GM19099 (cell line): ENCODE data around the gene SSBP2.

ENCODE experiments used
- POLR2A ChIP-seq: IDR thresholded peaks from 3 replicates; pipeline ENCODE4 v1.6.1; 2011; ENCODE audit warnings: low read depth; ENCODE audit not compliant: insufficient read length; ENCODE audit errors: extremely low read depth

The SSBP2 gene

GRCh38 chr5:81751009-81751835 lies at the start of gene SSBP2:
SSBP2 (minus strand) TSS chr5:81751097; CDS start chr5:81751042, 55 bp downstream.
- TF ChIP-seq POLR2A = peak; percentile 70

GRCh38 chr5:81795666-81796065 lies 44.8 kb upstream of the SSBP2 start:
- no peak for TF ChIP-seq POLR2A

- no peak for TF ChIP-seq POLR2A
Measured at GRCh38 chr5:81794226-81794625, 43.3 kb upstream of the SSBP2 start.

GRCh38 chr5:81790336-81790735 lies 39.4 kb upstream of the SSBP2 start:
- TF ChIP-seq POLR2A = no peak

GRCh38 chr5:81789033-81789432 lies 38.1 kb upstream of the SSBP2 start:
- no peak for TF ChIP-seq POLR2A

GRCh38 chr5:81788329-81788728 lies 37.4 kb upstream of the SSBP2 start:
- no peak for TF ChIP-seq POLR2A

GRCh38 chr5:81787474-81788242 lies 36.8 kb upstream of the SSBP2 start:
- TF ChIP-seq POLR2A = no peak

- TF ChIP-seq POLR2A = no peak
Measured at GRCh38 chr5:81786991-81787390, 36.1 kb upstream of the SSBP2 start.

- no peak for TF ChIP-seq POLR2A
Measured at GRCh38 chr5:81786496-81786895, 35.6 kb upstream of the SSBP2 start.

GRCh38 chr5:81785322-81785721 lies 34.4 kb upstream of the SSBP2 start:
- no peak for TF ChIP-seq POLR2A

GRCh38 chr5:81783401-81783800 lies 32.5 kb upstream of the SSBP2 start:
- no peak for TF ChIP-seq POLR2A

GRCh38 chr5:81782811-81783210 lies 31.9 kb upstream of the SSBP2 start:
- TF ChIP-seq POLR2A = no peak

- TF ChIP-seq POLR2A = no peak
Measured at GRCh38 chr5:81779916-81780266, 29.0 kb upstream of the SSBP2 start.

- TF ChIP-seq POLR2A = peak; percentile 59
Measured at GRCh38 chr5:81779125-81779915, 28.4 kb upstream of the SSBP2 start.

- no peak for TF ChIP-seq POLR2A
Measured at GRCh38 chr5:81778642-81779041, 27.7 kb upstream of the SSBP2 start.

GRCh38 chr5:81776258-81776657 lies 25.4 kb upstream of the SSBP2 start:
- TF ChIP-seq POLR2A = no peak

- TF ChIP-seq POLR2A = no peak
Measured at GRCh38 chr5:81774374-81774773, 23.5 kb upstream of the SSBP2 start.
